HEK293 (cell line): Measurements from ENCODE around the gene CLVS2.

ENCODE experiments used
- CTCF ChIA-PET: fragments of 350-600 bp; formaldehyde crosslinking; extraction: SDS; loops from one replicate; lab custom pipeline; 2021; ENCODE audit warnings: antibody characterized with exemption; lab: Yijun Ruan, JAX
- POLR2A ChIA-PET: fragments of 300-600 bp; formaldehyde crosslinking; extraction: SDS; loops from one replicate; lab custom pipeline; 2020; ENCODE audit warnings: antibody characterized with exemption, inconsistent platforms; lab: Yijun Ruan, JAX
- H3K27ac ChIP-seq: fragments of 200-500 bp; sonication (Bioruptor generic); 2 replicates; pipeline ENCODE4 v1.5.1; 2014; ENCODE audit warnings: low read depth, low read length, control low read depth, inconsistent platforms; ENCODE audit errors: extremely low read depth
- H3K36me3 ChIP-seq, 2 experiments: fragments of 200-500 bp in 1 of 2; sonication (Bioruptor generic) in 1 of 2; 1 replicate in 1 of 2; 2 replicates in 1 of 2; pipeline ENCODE4 v1.5.1; 2014 to 2017; ENCODE audit warnings: inconsistent platforms in 2 of 2, low read length in 2 of 2; ENCODE audit not compliant: control insufficient read depth in 2 of 2, insufficient read depth in 1 of 2
- H3K4me1 ChIP-seq: fragments of 200-500 bp; sonication (Bioruptor generic); 2 replicates; pipeline ENCODE4 v1.5.1; 2014; ENCODE audit warnings: mild to moderate bottlenecking, low read length, inconsistent platforms; ENCODE audit not compliant: control insufficient read depth, insufficient read depth
- H3K4me3 ChIP-seq: 2 replicates; pipeline ENCODE4 v1.5.1; 2011; ENCODE audit warnings: low read depth, mild to moderate bottlenecking, control low read depth, low read length, moderate library complexity
- H3K9me3 ChIP-seq: fragments of 200-500 bp; sonication (Bioruptor generic); 2 replicates; pipeline ENCODE4 v1.5.1; 2014; ENCODE audit warnings: low read depth, low read length, inconsistent platforms; ENCODE audit not compliant: control insufficient read depth, insufficient read depth
- BCL11A ChIP-seq: fragments of 450-650 bp; formaldehyde crosslinking; IDR thresholded peaks from 2 replicates; pipeline ENCODE4 v1.5.1; 2016; ENCODE audit warnings: low read depth, missing biosample characterization, missing genetic modification characterization
- INSM2 ChIP-seq: fragments of 450-650 bp; formaldehyde crosslinking; IDR thresholded peaks from 2 replicates; pipeline ENCODE4 v1.5.1; 2016; ENCODE audit warnings: missing biosample characterization, missing genetic modification characterization
- REPIN1 ChIP-seq: fragments of 450-650 bp; formaldehyde crosslinking; IDR thresholded peaks from 2 replicates; pipeline ENCODE4 v1.5.1; 2017; ENCODE audit warnings: missing biosample characterization, missing genetic modification characterization, low read depth
- SP2 ChIP-seq: fragments of 450-650 bp; formaldehyde crosslinking; IDR thresholded peaks from 2 replicates; pipeline ENCODE4 v1.5.1; 2016; ENCODE audit warnings: missing biosample characterization, missing genetic modification characterization
- ZFP37 ChIP-seq: fragments of 450-650 bp; formaldehyde crosslinking; IDR thresholded peaks from 2 replicates; pipeline ENCODE4 v1.5.1; 2016; ENCODE audit warnings: missing biosample characterization, missing genetic modification characterization
- ZNF140 ChIP-seq: fragments of 450-650 bp; formaldehyde crosslinking; IDR thresholded peaks from 2 replicates; pipeline ENCODE4 v1.5.1; 2016; ENCODE audit warnings: missing biosample characterization, missing genetic modification characterization
- ZNF19 ChIP-seq: fragments of 450-650 bp; formaldehyde crosslinking; IDR thresholded peaks from 2 replicates; pipeline ENCODE4; 2016; ENCODE audit warnings: missing biosample characterization, missing genetic modification characterization, low read depth
- ZNF26 ChIP-seq: fragments of 450-650 bp; formaldehyde crosslinking; IDR thresholded peaks from 2 replicates; pipeline ENCODE4 v1.5.1; 2016; ENCODE audit warnings: missing biosample characterization, missing genetic modification characterization
- ZNF280D ChIP-seq: fragments of 450-650 bp; formaldehyde crosslinking; IDR thresholded peaks from 2 replicates; pipeline ENCODE4 v1.5.1; 2016; ENCODE audit warnings: missing biosample characterization, missing genetic modification characterization
- ZNF302 ChIP-seq: fragments of 450-650 bp; formaldehyde crosslinking; IDR thresholded peaks from 2 replicates; pipeline ENCODE4 v1.5.1; 2016; ENCODE audit warnings: missing biosample characterization, missing genetic modification characterization, low read depth
- ZNF391 ChIP-seq: fragments of 450-650 bp; formaldehyde crosslinking; IDR thresholded peaks from 2 replicates; pipeline ENCODE4 v1.5.1; 2016; ENCODE audit warnings: low read depth, missing biosample characterization, missing genetic modification characterization, borderline replicate concordance
- ZNF423 ChIP-seq: fragments of 450-650 bp; formaldehyde crosslinking; IDR thresholded peaks from 2 replicates; pipeline ENCODE4 v1.5.1; 2016; ENCODE audit warnings: missing biosample characterization, missing genetic modification characterization
- ZNF621 ChIP-seq: fragments of 450-650 bp; formaldehyde crosslinking; IDR thresholded peaks from 2 replicates; pipeline ENCODE4 v1.5.1; 2017; ENCODE audit warnings: missing biosample characterization, missing genetic modification characterization
- ZNF692 ChIP-seq: fragments of 450-650 bp; formaldehyde crosslinking; IDR thresholded peaks from 2 replicates; pipeline ENCODE4 v1.5.1; 2016; ENCODE audit warnings: missing biosample characterization, missing genetic modification characterization
- ZNF837 ChIP-seq: fragments of 450-650 bp; formaldehyde crosslinking; IDR thresholded peaks from 2 replicates; pipeline ENCODE4 v1.5.1; 2016; ENCODE audit warnings: missing biosample characterization, missing genetic modification characterization
- ZSCAN23 ChIP-seq: fragments of 450-650 bp; formaldehyde crosslinking; IDR thresholded peaks from 2 replicates; pipeline ENCODE4 v1.5.1; 2016; ENCODE audit warnings: missing biosample characterization, missing genetic modification characterization

The CLVS2 gene

GRCh38 chr6:123105561-123105960, 109.5 kb downstream of the CLVS2 start (continued):
- TF ChIP-seq ZNF280D (tag by site-specific recombination) = no peak
- TF ChIP-seq, all 188 proteins: peak for 0

GRCh38 chr6:123116370-123116769, 120.3 kb downstream of the CLVS2 start:
- no peak overlapping the region for H3K4me3 ChIP-seq
- CTCF ChIA-PET = interaction anchor here (0.7 kb wide), 1 partner anchor 151 kb away, joined by 4 read pairs; no protein-coding TSS in a partner anchor
- H3K4me1 ChIP-seq = no peaks in the 10 kb centered on the region
- H3K27ac ChIP-seq = no peak overlapping the region
- POLR2A ChIA-PET = no interaction called here
- no peaks in the 10 kb centered on the region for H3K9me3 ChIP-seq
- no peaks in the 10 kb centered on the region for H3K36me3 ChIP-seq
- TF ChIP-seq ZNF621 (no peak), ZNF692 (tag by site-specific recombination) (no peak), ZSCAN23 (tag by site-specific recombination) (no peak)

GRCh38 chr6:123117145-123117908, 121.3 kb downstream of the CLVS2 start:
- no peak overlapping the region for H3K4me3 ChIP-seq
- H3K27ac ChIP-seq = no peak overlapping the region
- POLR2A ChIA-PET = no interaction called here

More at GRCh38 chr6:123117145-123117908, 121.3 kb downstream of the CLVS2 start:
- TF ChIP-seq ZNF423 (no peak), ZNF140 (tag by site-specific recombination) (no peak), ZNF391 (tag by site-specific recombination) (no peak), ZFP37 (tag by site-specific recombination) (no peak), REPIN1 (tag by site-specific recombination) (no peak), ZNF302 (tag by site-specific recombination) (no peak), ZNF26 (tag by site-specific recombination) (no peak), ZNF837 (no peak), BCL11A (tag by site-specific recombination) (no peak), INSM2 (no peak), ZNF19 (no peak), SP2 (tag by site-specific recombination) (no peak)
- no peaks in the 10 kb centered on the region for H3K9me3 ChIP-seq
- CTCF ChIA-PET = interaction anchor here (1.2 kb wide), 1 partner anchor 248 kb away, joined by 3 read pairs; no protein-coding TSS in a partner anchor
- H3K4me1 ChIP-seq = no peaks in the 10 kb centered on the region
- no peaks in the 10 kb centered on the region for H3K36me3 ChIP-seq
